Measurements from ENCODE around the gene DLG5. TPM values are rescaled to one million over a fixed set of nuclear protein-coding genes. Genes with fewer than 3 reads are reported as not detected.

Gene DLG5
- total RNA-seq, 1 experiment from 2014 or later: 69.7 TPM

DNA sequence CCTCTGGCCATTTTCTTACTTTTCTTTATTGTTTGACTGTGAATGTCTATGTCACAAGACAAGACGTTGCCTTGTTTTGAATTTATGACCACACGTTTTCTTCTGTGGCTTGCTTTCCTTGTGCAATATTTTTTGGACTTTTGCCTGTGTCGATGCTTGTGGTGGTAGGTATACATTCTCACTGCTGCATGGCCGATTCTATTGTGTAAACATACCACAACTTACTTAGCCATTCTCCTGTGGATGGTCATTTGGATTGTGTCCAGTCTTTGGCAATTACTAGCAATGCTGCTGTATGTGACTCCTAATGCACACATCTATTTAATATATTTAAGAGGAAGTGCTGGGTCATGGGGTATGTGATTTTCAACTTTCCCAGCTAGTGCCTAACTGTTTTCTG lies 18.0 kb upstream of the DLG5 start:
- Mint-ChIP-seq H3K27me3 (ENCODE audit: insufficient read depth, unreplicated experiment) (no peaks in the 10 kb centered on the region), H3K4me1 (ENCODE audit: low read depth, unreplicated experiment) (peaks cover 17% of the 10 kb centered on the region), H3K9me3 (ENCODE audit: unreplicated experiment) (peaks cover 5% of the 10 kb centered on the region), H3K36me3 (ENCODE audit: insufficient read depth, unreplicated experiment) (no peaks in the 10 kb centered on the region), H3K4me3 (ENCODE audit: unreplicated experiment) (no peak overlapping the region), H3K27ac (ENCODE audit: unreplicated experiment) (no peak overlapping the region)
- peak in 1 of 2 experiments; percentile 7 for DNase-seq
- Histone ChIP-seq H3K27me3 (replicated peaks; ENCODE audit: control insufficient read depth, insufficient read depth, low read length) (no peaks in the 10 kb centered on the region), H3K36me3 (ENCODE audit: control insufficient read depth, insufficient read depth, low read length) (no peaks in the 10 kb centered on the region), H3K4me3 (ENCODE audit: low read depth, low read length) (no peak overlapping the region), H3K9me3 (no peaks in the 10 kb centered on the region; the same call in 1 of the 2 replicates), H3K4me1 (peaks cover 10% of the 10 kb centered on the region; the same call in 1 of the 2 replicates)
- intact Hi-C loops (cut with micrococcal nuclease; ENCODE audit: unreplicated experiment): no loop called here
- TF ChIP-seq, protein P1, sequence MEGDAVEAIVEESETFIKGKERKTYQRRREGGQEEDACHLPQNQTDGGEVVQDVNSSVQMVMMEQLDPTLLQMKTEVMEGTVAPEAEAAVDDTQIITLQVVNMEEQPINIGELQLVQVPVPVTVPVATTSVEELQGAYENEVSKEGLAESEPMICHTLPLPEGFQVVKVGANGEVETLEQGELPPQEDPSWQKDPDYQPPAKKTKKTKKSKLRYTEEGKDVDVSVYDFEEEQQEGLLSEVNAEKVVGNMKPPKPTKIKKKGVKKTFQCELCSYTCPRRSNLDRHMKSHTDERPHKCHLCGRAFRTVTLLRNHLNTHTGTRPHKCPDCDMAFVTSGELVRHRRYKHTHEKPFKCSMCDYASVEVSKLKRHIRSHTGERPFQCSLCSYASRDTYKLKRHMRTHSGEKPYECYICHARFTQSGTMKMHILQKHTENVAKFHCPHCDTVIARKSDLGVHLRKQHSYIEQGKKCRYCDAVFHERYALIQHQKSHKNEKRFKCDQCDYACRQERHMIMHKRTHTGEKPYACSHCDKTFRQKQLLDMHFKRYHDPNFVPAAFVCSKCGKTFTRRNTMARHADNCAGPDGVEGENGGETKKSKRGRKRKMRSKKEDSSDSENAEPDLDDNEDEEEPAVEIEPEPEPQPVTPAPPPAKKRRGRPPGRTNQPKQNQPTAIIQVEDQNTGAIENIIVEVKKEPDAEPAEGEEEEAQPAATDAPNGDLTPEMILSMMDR (IDR thresholded peaks at IDR 0.05; ENCODE audit: insufficient read depth in 1 of 2, low read depth in 1 of 2, low read length in 1 of 2, severe bottlenecking in 1 of 2, unreplicated experiment in 1 of 2): no peak
- CTCF ChIA-PET: no interaction called here
- BruUV-seq (replicated peaks): no TSS peak
- POLR2A ChIA-PET: no interaction called here

DNA sequence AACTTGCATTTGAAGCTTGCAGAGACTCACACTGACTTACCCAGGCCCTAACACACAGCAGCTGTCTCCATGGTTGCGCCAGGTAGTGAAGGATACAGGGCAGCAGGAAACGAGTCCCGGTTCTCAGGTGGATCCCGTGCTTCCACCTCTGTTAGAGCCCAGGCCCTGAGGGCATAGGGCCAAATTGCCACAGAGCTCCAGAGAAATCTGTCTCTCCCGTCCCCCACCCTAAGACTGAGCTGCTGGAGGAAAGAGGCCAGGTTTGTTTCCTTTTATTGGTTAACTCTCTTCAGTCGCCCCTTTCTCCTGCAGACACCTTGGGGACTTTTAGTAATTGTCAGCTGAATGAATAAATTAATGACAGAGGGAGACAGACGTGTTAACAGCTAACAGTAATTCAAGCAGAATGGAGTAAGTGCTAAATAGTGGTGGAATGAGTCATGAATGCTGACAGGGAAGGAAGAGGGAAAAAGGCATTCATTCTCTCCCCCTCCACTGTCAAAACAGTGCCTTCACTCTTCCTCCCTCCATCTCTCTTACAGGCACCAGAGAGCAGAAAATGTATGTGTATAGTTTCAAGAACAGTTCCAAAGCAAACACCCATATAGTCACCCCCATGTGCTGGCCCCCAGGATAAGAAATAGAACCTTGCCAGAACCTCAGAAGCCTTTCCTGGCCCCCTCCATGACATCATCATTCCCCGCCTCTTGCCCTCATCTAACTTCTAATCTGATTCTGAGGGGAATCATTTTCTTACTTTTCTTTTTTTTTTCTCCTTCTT lies 16.8 kb upstream of the DLG5 start:
- Histone ChIP-seq H3K4me3 (ENCODE audit: low read depth, low read length) (no peak overlapping the region), H3K36me3 (ENCODE audit: control insufficient read depth, insufficient read depth, low read length) (no peaks in the 10 kb centered on the region), H3K4me1 (peaks cover 10% of the 10 kb centered on the region; the same call in 1 of the 2 replicates), H3K27me3 (replicated peaks; ENCODE audit: control insufficient read depth, insufficient read depth, low read length) (no peaks in the 10 kb centered on the region), H3K9me3 (no peaks in the 10 kb centered on the region; the same call in 1 of the 2 replicates)
- Mint-ChIP-seq H3K4me3 (ENCODE audit: unreplicated experiment) (no peak overlapping the region), H3K27me3 (ENCODE audit: insufficient read depth, unreplicated experiment) (no peaks in the 10 kb centered on the region), H3K36me3 (ENCODE audit: insufficient read depth, unreplicated experiment) (no peaks in the 10 kb centered on the region), H3K4me1 (ENCODE audit: low read depth, unreplicated experiment) (peaks cover 17% of the 10 kb centered on the region), H3K27ac (ENCODE audit: unreplicated experiment) (no peak overlapping the region), H3K9me3 (ENCODE audit: unreplicated experiment) (no peaks in the 10 kb centered on the region)
- intact Hi-C loops (cut with micrococcal nuclease; ENCODE audit: unreplicated experiment): no loop called here
- peak; percentile 52 to 61 for DNase-seq
- CTCF ChIA-PET: interaction anchor here (0.7 kb wide), 1 partner anchor 97 kb away, joined by 3 read pairs; no protein-coding TSS in a partner anchor
- TF ChIP-seq, protein P1 (IDR thresholded peaks at IDR 0.05; ENCODE audit: insufficient read depth in 1 of 2, low read depth in 1 of 2, low read length in 1 of 2, severe bottlenecking in 1 of 2, unreplicated experiment in 1 of 2): no peak
- no TSS peak for BruUV-seq (replicated peaks)
- POLR2A ChIA-PET: interaction anchor here (0.6 kb wide), 1 partner anchor 164 kb away, joined by 6 read pairs; no protein-coding TSS in a partner anchor

DNA sequence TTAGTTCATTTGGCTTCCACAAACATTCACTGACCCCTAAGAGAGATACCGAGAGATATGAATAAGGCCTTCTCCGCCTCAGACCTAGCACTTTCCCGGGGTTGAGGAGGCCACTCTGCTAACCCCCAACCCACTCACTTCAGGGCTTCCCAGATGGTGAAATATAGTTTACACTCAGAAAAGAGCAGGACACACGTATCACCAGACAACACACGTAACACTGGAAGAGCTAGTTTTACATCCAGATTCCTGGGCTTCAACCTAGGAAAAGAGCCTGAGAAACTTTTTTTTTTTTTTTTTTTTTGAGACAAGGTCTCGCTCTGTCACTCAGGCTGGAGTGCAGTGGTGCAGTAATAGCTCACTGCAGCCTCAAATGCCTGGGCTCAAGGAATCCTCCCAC lies 15.2 kb upstream of the DLG5 start:
- peaks cover 10% of the 10 kb centered on the region; the same call in 1 of the 2 replicates for H3K4me1 ChIP-seq
- Mint-ChIP-seq H3K4me3 (ENCODE audit: unreplicated experiment) (no peak overlapping the region), H3K36me3 (ENCODE audit: insufficient read depth, unreplicated experiment) (no peaks in the 10 kb centered on the region), H3K4me1 (ENCODE audit: low read depth, unreplicated experiment) (peaks cover 17% of the 10 kb centered on the region), H3K27me3 (ENCODE audit: insufficient read depth, unreplicated experiment) (no peaks in the 10 kb centered on the region), H3K9me3 (ENCODE audit: unreplicated experiment) (no peaks in the 10 kb centered on the region), H3K27ac (ENCODE audit: unreplicated experiment) (no peak overlapping the region)
- POLR2A ChIA-PET: no interaction called here
- no peak for DNase-seq
- CTCF ChIA-PET: interaction anchor here (0.6 to 0.8 kb wide), 2 partner anchors 12 to 33 kb away, joined by 4 read pairs; no protein-coding TSS in a partner anchor
- no peaks in the 10 kb centered on the region; the same call in 1 of the 2 replicates for H3K9me3 ChIP-seq
- no peaks in the 10 kb centered on the region for H3K27me3 ChIP-seq (replicated peaks; ENCODE audit: control insufficient read depth, insufficient read depth, low read length)
- no TSS peak for BruUV-seq (replicated peaks)
- TF ChIP-seq, protein P1 (IDR thresholded peaks at IDR 0.05; ENCODE audit: insufficient read depth in 1 of 2, low read depth in 1 of 2, low read length in 1 of 2, severe bottlenecking in 1 of 2, unreplicated experiment in 1 of 2): no peak
- intact Hi-C loops (cut with micrococcal nuclease; ENCODE audit: unreplicated experiment): no loop called here
- no peak overlapping the region for H3K4me3 ChIP-seq (ENCODE audit: low read depth, low read length)
- H3K36me3 ChIP-seq (ENCODE audit: control insufficient read depth, insufficient read depth, low read length): no peaks in the 10 kb centered on the region

Data from Caco-2 (cell line).